Fibroblast of villous mesenchyme (primary cell): ENCODE data around the gene SMIM24. TPM values are rescaled to one million over a fixed set of nuclear protein-coding genes. Genes with fewer than 3 reads are reported as not detected.

ENCODE experiments used
- DNase-seq: peaks from one replicate; pipeline ENCODE4 v3.0.0-alpha.2; 2010; ENCODE audit warnings: low read depth
- H3K4me3 ChIP-seq: 2 replicates; pipeline ENCODE4 v1.5.1; 2011; ENCODE audit warnings: low read depth, mild to moderate bottlenecking, low read length
- CTCF ChIP-seq: IDR thresholded peaks from 2 replicates; pipeline ENCODE4 v1.5.1; 2012; ENCODE audit warnings: low read depth, mild to moderate bottlenecking, low read length; ENCODE audit not compliant: insufficient read depth
- total RNA-seq: library from RNA; depleted of rRNA; stranded (reverse); fragments of >200 nt; gene quantifications from 2 replicates; pipeline ENCODE4 v1.2.3, GENCODE V29; 2012

SMIM24 gene
- total RNA-seq, 1 donor: not detected

GRCh38 chr19:3524904-3525451, 44.7 kb upstream of the SMIM24 start:
- DNase-seq: no peak
- no peak for TF ChIP-seq CTCF
- H3K4me3 ChIP-seq: no peak overlapping the region

DNA sequence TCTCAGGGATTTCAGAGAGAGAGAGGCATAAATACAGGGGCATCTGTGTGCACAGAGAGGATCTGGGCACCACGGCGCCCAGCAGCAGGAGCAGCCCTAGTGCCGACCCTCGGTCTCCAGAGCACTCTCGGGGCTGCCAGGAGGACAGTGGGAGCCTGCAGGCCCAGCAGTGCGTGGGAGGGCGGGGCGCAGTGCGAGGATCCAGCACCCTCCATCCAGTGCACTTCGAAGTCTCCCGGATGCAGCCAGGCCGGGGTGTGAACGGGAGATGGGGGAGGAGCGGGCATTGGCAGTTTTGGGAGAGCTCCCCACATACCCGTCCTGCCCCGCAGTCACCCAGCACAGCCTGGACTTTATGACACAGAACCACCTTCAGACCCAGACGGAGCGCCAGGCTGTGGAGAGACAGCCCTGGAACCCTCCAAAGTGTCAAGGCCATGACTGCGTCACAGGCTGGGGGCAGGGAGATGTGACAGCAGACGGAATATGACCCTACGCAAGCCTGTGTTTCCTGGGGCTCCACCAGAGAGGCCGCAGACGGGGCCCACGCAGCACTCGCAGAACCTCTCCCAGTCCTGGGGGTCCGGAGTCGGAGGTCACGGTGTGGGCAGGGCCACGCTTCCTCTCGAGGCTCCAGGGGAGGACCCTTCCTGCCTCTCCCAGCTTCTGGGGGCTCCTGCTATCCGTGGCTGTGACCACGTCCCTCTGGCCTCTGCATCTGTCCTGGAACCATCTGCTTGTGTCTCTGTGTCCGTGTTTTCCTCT, 43.9 kb upstream of the SMIM24 start:
- DNase-seq: no peak
- H3K4me3 ChIP-seq: no peak overlapping the region
- no peak for TF ChIP-seq CTCF

DNA sequence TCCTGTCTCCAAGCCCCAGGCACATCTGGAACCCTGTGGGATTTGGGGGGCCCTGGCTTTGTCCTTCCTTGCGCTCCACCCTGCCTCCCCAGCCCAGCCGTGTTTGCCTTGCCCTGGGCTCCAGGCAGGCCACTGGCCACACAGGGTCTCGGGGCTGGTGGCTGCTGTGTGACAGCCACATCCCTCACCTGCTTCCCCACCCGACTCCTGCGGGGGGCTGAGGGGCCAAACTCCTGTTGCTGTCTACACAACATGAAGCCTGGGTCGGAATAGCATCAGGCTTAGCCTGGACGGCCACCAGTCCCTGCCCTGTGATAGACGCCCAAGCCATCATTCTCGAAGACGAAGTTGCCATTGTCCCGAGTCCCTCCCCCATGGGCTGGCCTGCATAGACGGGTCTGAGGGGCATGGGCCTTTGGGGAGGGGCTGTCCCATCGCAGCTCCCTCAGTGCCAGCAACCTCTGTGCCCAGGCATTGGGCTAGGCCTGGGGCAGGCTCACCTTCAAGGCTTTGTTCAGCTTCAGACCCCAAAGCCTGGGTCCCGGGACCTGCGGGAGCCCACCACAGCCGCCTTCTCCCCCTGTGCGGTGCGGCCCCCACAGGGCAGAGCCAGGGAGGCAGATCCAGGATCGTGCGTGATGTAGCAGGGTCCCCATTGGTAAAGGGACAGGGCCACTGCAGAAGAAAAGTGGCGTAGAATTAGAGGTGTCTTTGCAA, 43.2 kb upstream of the SMIM24 start:
- no peak for TF ChIP-seq CTCF
- no peak for DNase-seq

GRCh38 chr19:3522421-3523360, 42.4 kb upstream of the SMIM24 start:
- no peak for TF ChIP-seq CTCF
- no peak for DNase-seq

More for the DNA sequence above, 43.2 kb upstream of the SMIM24 start:
- no peak overlapping the region for H3K4me3 ChIP-seq

GRCh38 chr19:3521104-3521445, 40.8 kb upstream of the SMIM24 start:
- no peak overlapping the region for H3K4me3 ChIP-seq
- no peak for TF ChIP-seq CTCF
- no peak for DNase-seq

More at GRCh38 chr19:3522421-3523360, 42.4 kb upstream of the SMIM24 start:
- no peak overlapping the region for H3K4me3 ChIP-seq
